Measurements from ENCODE around the gene SLC25A38. TPM values are rescaled to one million over a fixed set of nuclear protein-coding genes. Genes with fewer than 3 reads are reported as not detected.

Gene SLC25A38
- total and polyA plus RNA-seq, 9 of the 15 experiments (the other 6 are each of a cell fraction or from before 2014, with no cell fraction given): 13.5 to 51.1 (median 30.6) TPM

DNA sequence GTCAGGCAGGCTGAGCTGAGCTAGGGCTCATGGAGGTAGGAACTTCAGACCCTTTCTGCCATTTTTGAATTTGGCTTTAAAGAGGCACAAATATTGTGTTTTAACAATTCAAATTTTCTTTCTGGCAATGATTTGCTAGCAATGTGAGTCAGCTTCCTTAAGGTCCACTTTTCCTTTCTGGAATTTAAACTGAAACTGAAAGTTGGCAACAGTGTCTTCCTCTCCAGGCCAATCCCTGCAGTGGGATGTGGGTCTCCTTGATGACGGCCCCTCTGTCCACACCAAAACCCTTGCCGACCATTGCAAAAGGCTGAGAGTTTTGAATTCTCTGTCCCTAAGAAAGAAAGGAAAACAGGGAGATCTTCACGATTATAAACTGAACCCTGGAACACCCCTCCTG is 50.5 kb downstream of the SLC25A38 start:
- no peak overlapping the region for H3K4me2 ChIP-seq (ENCODE audit: insufficient read depth, low read length)
- H2AFZ ChIP-seq (ENCODE audit: low read depth, low read length): no peak overlapping the region
- peaks cover 22 to 46% of the 10 kb centered on the region in 2 experiments for H3K27me3 ChIP-seq (ENCODE audit: control insufficient read depth in 2 of 2, insufficient read depth in 2 of 2, low read length in 2 of 2)
- ChIA-PET POLR2A (interaction anchor here (0.6 to 2.2 kb wide), 4 partner anchors 17 to 247 kb away, joined by 4 to 7 read pairs (median 6); no protein-coding TSS in a partner anchor), CTCF (ENCODE audit: low intra/inter-chr PET ratio) (no interaction called here)
- no peaks in the 10 kb centered on the region for H3K9me3 ChIP-seq (replicated peaks; ENCODE audit: control insufficient read depth, insufficient read depth, low read depth, low read length)
- TF ChIP-seq MAFK (IDR thresholded peaks at IDR 0.05; ENCODE audit: low read length) (no peak), HOXB6 (CRISPR knock-in tag; IDR thresholded peaks at IDR 0.05; ENCODE audit: borderline replicate concordance) (no peak), AFF4 (CRISPR knock-in tag; IDR thresholded peaks at IDR 0.05) (no peak), ARID4B (CRISPR knock-in tag; IDR thresholded peaks at IDR 0.05) (no peak), PTRF (tag; IDR thresholded peaks at IDR 0.05) (no peak), CSDE1 (IDR thresholded peaks at IDR 0.05) (no peak), ZNF280A (IDR thresholded peaks at IDR 0.05; ENCODE audit: low read depth, partially characterized antibody) (no peak)
- TF ChIP-seq, protein P1, sequence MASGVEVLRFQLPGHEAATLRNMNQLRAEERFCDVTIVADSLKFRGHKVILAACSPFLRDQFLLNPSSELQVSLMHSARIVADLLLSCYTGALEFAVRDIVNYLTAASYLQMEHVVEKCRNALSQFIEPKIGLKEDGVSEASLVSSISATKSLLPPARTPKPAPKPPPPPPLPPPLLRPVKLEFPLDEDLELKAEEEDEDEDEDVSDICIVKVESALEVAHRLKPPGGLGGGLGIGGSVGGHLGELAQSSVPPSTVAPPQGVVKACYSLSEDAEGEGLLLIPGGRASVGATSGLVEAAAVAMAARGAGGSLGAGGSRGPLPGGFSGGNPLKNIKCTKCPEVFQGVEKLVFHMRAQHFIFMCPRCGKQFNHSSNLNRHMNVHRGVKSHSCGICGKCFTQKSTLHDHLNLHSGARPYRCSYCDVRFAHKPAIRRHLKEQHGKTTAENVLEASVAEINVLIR (CRISPR knock-in tag; IDR thresholded peaks at IDR 0.05): no peak
- TF ChIP-seq, protein P2, sequence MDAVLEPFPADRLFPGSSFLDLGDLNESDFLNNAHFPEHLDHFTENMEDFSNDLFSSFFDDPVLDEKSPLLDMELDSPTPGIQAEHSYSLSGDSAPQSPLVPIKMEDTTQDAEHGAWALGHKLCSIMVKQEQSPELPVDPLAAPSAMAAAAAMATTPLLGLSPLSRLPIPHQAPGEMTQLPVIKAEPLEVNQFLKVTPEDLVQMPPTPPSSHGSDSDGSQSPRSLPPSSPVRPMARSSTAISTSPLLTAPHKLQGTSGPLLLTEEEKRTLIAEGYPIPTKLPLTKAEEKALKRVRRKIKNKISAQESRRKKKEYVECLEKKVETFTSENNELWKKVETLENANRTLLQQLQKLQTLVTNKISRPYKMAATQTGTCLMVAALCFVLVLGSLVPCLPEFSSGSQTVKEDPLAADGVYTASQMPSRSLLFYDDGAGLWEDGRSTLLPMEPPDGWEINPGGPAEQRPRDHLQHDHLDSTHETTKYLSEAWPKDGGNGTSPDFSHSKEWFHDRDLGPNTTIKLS (IDR thresholded peaks at IDR 0.05; ENCODE audit: borderline replicate concordance, low read depth): no peak
- no peaks in the 10 kb centered on the region for H3K36me3 ChIP-seq (ENCODE audit: control insufficient read depth, insufficient read depth, low read length)
- no peak for DNase-seq (ENCODE audit: extremely low read depth in 1 of 4, low spot score in 3 of 4)
- H3K9me1 ChIP-seq (ENCODE audit: control insufficient read depth, insufficient read depth, low read length): no peaks in the 10 kb centered on the region
- no TSS peak for BruUV-seq (replicated peaks)
- no peak overlapping the region for H3K4me3 ChIP-seq
- no peak for ATAC-seq
- no peak for FAIRE-seq
- H3K27ac ChIP-seq (ENCODE audit: extremely low read depth, low read depth, low read length): no peak overlapping the region
- 11% methylated on average over 3 of the region's 3 CpGs for WGBS (ENCODE audit: insufficient coverage, low coverage, missing lambda C conversion rate)
- H3K4me1 ChIP-seq (replicated peaks in 1 of 2; ENCODE audit: control insufficient read depth in 2 of 2, insufficient read depth in 2 of 2, low read length in 2 of 2): peaks cover 0 to 4% of the 10 kb centered on the region in 2 experiments; a peak in 2 of 5 replicates
- no peaks in the 10 kb centered on the region for H4K20me1 ChIP-seq (replicated peaks; ENCODE audit: control insufficient read depth, insufficient read depth, low read length)
- intact Hi-C loops (cut with micrococcal nuclease): no loop called here
- in situ Hi-C loops (cut with MboI): no loop called here
- H3K79me2 ChIP-seq (ENCODE audit: control insufficient read depth, insufficient read depth, low read length): no peaks in the 10 kb centered on the region
- H3K9ac ChIP-seq (ENCODE audit: insufficient read depth in 1 of 2, low read depth in 2 of 2, low read length in 2 of 2): no peak overlapping the region

Measured in K562 (cell line).